Measurements from ENCODE around the gene TMEM89. TPM values are rescaled to one million over a fixed set of nuclear protein-coding genes. Genes with fewer than 3 reads are reported as not detected.
A peak's percentile ranks its signal among the peaks of the same experiment; 100 is the strongest.

Gene TMEM89
- total and polyA plus RNA-seq, 2 donors (not counting 1 experiment from before 2014, with no cell fraction given): not detected

GRCh38 chr3:48660800-48661400 lies 39.3 kb upstream of the TMEM89 start:
- Mint-ChIP-seq H3K27me3 (peaks cover 17% of the 10 kb centered on the region), H3K4me1 (peaks cover 32% of the 10 kb centered on the region), H3K9me3 (ENCODE audit: insufficient read depth) (no peaks in the 10 kb centered on the region), H3K27ac (no peak overlapping the region), H3K4me3 (peak overlapping the region; percentile 29)
- Histone ChIP-seq H3K4me2 (replicated peaks; ENCODE audit: low read depth, low read length, poor library complexity, severe bottlenecking) (peak overlapping the region; percentile 80), H3K79me2 (ENCODE audit: control insufficient read depth, insufficient read depth, low read length) (no peaks in the 10 kb centered on the region), H3K27ac (ENCODE audit: low read length in 2 of 2) (no peak overlapping the region), H4K20me1 (ENCODE audit: control insufficient read depth, insufficient read depth, low read length, poor library complexity, severe bottlenecking) (peaks cover 9% of the 10 kb centered on the region), H3K4me3 (ENCODE audit: control extremely low read depth in 1 of 5, extremely low read depth in 1 of 5, insufficient read depth in 1 of 5, low read depth in 2 of 5, low read length in 4 of 5) (peak overlapping the region in 2 of 5 experiments; percentile 45 to 53), H2AFZ (ENCODE audit: insufficient read depth, low read depth, low read length, poor library complexity, severe bottlenecking) (no peak overlapping the region), H3K9me3 (ENCODE audit: control extremely low read depth in 1 of 3, control insufficient read depth in 2 of 3, insufficient read depth in 1 of 3, low read length in 2 of 3) (peaks cover 0 to 45% (median 0%) of the 10 kb centered on the region in 3 donors), H3K36me3 (replicated peaks in 1 of 2; ENCODE audit: control extremely low read depth in 1 of 2, control insufficient read depth in 1 of 2, extremely low read depth in 1 of 2, insufficient read depth in 2 of 2, low read length in 1 of 2) (no peaks in the 10 kb centered on the region), H3K9ac (ENCODE audit: low read length) (peak overlapping the region; percentile 52), H3K27me3 (replicated peaks in 1 of 4; ENCODE audit: control extremely low read depth in 1 of 4, control insufficient read depth in 3 of 4, insufficient read depth in 4 of 4, low read length in 3 of 4) (peaks cover 0 to 65% (median 16%) of the 10 kb centered on the region in 4 experiments), H3K4me1 (ENCODE audit: control insufficient read depth in 2 of 2, insufficient read depth in 2 of 2, low read length in 2 of 2) (peaks cover 32 to 44% of the 10 kb centered on the region in 2 donors)
- intact Hi-C loops (cut with micrococcal nuclease): loop anchor here (1.0 kb wide), 1 partner anchor 26 kb away; the partner anchor contains the start of gene SLC26A6
- TF ChIP-seq EZH2 (IDR thresholded peaks at IDR 0.05; ENCODE audit: borderline replicate concordance, insufficient read depth, low read depth, low read length, poor library complexity, severe bottlenecking): no peak
- TF ChIP-seq, protein P1, sequence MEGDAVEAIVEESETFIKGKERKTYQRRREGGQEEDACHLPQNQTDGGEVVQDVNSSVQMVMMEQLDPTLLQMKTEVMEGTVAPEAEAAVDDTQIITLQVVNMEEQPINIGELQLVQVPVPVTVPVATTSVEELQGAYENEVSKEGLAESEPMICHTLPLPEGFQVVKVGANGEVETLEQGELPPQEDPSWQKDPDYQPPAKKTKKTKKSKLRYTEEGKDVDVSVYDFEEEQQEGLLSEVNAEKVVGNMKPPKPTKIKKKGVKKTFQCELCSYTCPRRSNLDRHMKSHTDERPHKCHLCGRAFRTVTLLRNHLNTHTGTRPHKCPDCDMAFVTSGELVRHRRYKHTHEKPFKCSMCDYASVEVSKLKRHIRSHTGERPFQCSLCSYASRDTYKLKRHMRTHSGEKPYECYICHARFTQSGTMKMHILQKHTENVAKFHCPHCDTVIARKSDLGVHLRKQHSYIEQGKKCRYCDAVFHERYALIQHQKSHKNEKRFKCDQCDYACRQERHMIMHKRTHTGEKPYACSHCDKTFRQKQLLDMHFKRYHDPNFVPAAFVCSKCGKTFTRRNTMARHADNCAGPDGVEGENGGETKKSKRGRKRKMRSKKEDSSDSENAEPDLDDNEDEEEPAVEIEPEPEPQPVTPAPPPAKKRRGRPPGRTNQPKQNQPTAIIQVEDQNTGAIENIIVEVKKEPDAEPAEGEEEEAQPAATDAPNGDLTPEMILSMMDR (IDR thresholded peaks at IDR 0.05): no peak
- POLR2A ChIA-PET: interaction anchor here (0.5 kb wide), 2 partner anchors 62 to 257 kb away, joined by 3 read pairs; no protein-coding TSS in a partner anchor
- no peak for DNase-seq
- 65% methylated on average over 61 of the region's 61 CpGs for WGBS (ENCODE audit: insufficient coverage)
- CTCF ChIA-PET: no interaction called here
- no peak for ATAC-seq (ENCODE audit: low read depth)

DNA sequence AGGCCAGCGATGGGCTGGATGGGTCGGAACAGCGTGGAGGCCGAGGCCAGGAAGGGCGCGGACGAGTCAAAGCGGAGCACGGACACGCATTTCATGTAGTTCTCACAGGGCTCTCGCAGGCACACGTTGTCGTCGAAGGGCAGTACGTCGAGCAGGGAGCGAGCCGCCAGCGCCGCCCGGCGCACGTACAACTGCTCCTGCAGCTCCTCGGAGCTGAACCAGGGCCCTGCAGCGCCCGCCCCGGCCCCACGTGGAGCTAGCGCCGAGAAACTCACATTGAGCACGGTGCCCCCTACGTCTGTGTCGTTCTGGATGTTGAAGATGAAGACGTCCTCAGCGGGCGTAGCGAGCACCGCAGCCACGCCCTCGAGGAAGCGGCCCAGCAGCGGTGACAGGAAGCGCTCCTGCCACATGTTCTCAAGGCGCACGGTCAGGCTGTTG lies 35.3 kb upstream of the TMEM89 start:
- Histone ChIP-seq H3K9ac (ENCODE audit: low read length) (peak overlapping the region; percentile 66), H3K9me3 (ENCODE audit: control extremely low read depth in 1 of 3, control insufficient read depth in 2 of 3, insufficient read depth in 1 of 3, low read length in 2 of 3) (peaks cover 0 to 23% (median 0%) of the 10 kb centered on the region in 3 donors), H2AFZ (ENCODE audit: insufficient read depth, low read depth, low read length, poor library complexity, severe bottlenecking) (peak overlapping the region; percentile 85), H3K4me1 (ENCODE audit: control insufficient read depth in 2 of 2, insufficient read depth in 2 of 2, low read length in 2 of 2) (peaks cover 11 to 28% of the 10 kb centered on the region in 2 donors), H3K36me3 (replicated peaks in 1 of 2; ENCODE audit: control extremely low read depth in 1 of 2, control insufficient read depth in 1 of 2, extremely low read depth in 1 of 2, insufficient read depth in 2 of 2, low read length in 1 of 2) (no peaks in the 10 kb centered on the region), H4K20me1 (ENCODE audit: control insufficient read depth, insufficient read depth, low read length, poor library complexity, severe bottlenecking) (peaks cover 4% of the 10 kb centered on the region), H3K27me3 (replicated peaks in 1 of 4; ENCODE audit: control extremely low read depth in 1 of 4, control insufficient read depth in 3 of 4, insufficient read depth in 4 of 4, low read length in 3 of 4) (peaks cover 0 to 44% (median 6%) of the 10 kb centered on the region in 4 experiments), H3K79me2 (ENCODE audit: control insufficient read depth, insufficient read depth, low read length) (no peaks in the 10 kb centered on the region), H3K4me2 (replicated peaks; ENCODE audit: low read depth, low read length, poor library complexity, severe bottlenecking) (peak overlapping the region; percentile 95), H3K4me3 (ENCODE audit: control extremely low read depth in 1 of 5, extremely low read depth in 1 of 5, insufficient read depth in 1 of 5, low read depth in 2 of 5, low read length in 4 of 5) (peak overlapping the region in 4 of 5 experiments; percentile 44 to 66 (median 62)), H3K27ac (ENCODE audit: low read length in 2 of 2) (no peak overlapping the region)
- Mint-ChIP-seq H3K27me3 (peaks cover 9% of the 10 kb centered on the region), H3K27ac (peak overlapping the region; percentile 73), H3K4me3 (peak overlapping the region; percentile 78), H3K9me3 (ENCODE audit: insufficient read depth) (no peaks in the 10 kb centered on the region), H3K4me1 (peaks cover 23% of the 10 kb centered on the region)
- WGBS (ENCODE audit: insufficient coverage): 55% methylated on average over 45 of the region's 45 CpGs
- ATAC-seq (ENCODE audit: low read depth) (no peak), DNase-seq (no peak)
- ChIA-PET CTCF (interaction anchor here (0.6 to 1.4 kb wide), 5 partner anchors 16 to 256 kb away, joined by 3 to 9 read pairs (median 3); no protein-coding TSS in a partner anchor), POLR2A (no interaction called here)
- no peak for TF ChIP-seq EZH2 (IDR thresholded peaks at IDR 0.05; ENCODE audit: borderline replicate concordance, insufficient read depth, low read depth, low read length, poor library complexity, severe bottlenecking)
- TF ChIP-seq, protein P1 (IDR thresholded peaks at IDR 0.05): no peak
- intact Hi-C loops (cut with micrococcal nuclease): loop anchor here (1.0 to 2.0 kb wide), 4 partner anchors 22 to 100 kb away; partner anchors contain the start of genes NCKIPSD, SLC26A6 and UQCRC1
